ENCODE results near the gene CES2. TPM values are rescaled to one million over a fixed set of nuclear protein-coding genes. Genes with fewer than 3 reads are reported as not detected.

CES2 gene
- polyA plus RNA-seq, 1 of the 3 experiments (the other 2 are of a cell fraction) = 33.1 TPM

DNA sequence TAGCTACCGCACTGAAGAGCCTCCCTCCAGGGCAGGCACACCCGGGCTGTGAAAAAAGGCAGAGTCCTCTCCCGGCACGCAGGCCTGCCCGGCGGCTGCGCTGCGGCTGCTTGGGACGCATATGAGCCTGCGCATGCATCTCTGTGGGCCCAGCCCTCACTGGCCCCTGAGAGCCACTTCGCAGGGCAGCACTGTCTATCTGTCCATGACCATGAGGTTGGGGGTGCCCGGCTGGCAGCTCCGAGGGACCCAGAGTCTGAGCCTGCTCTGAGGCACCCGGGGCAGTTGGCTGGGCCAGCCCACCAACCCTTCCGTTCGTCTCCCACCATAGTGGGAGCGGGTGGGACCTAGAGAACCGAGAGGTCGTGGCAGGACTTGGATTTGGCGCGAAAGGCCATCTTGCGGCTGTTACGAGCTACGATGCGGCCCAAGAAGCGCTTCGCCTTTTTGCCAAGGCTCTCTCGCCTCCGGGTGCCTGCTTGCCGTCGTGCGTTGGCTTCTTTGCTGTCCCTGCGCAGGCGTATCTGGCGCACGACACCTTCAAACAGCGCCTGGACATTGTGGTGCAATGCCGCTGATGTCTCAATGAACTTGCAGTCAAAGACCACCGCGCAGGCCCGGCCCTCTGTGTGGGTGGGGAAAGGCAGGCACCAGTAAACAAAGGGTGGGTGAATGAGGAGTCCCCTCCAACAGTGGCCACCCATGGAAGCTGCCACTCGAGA, 13.4 kb upstream of the CES2 start:
- Histone ChIP-seq H3K4me2 (no peak overlapping the region), H4K20me1 (ENCODE audit: insufficient read depth) (no peaks in the 10 kb centered on the region), H3K79me2 (ENCODE audit: insufficient read depth) (no peaks in the 10 kb centered on the region), H3K4me1 (ENCODE audit: control insufficient read depth in 1 of 2, insufficient read depth in 2 of 2, low read depth in 1 of 2, low read length in 1 of 2) (no peaks in the 10 kb centered on the region; a peak in 1 of 4 replicates), H2AFZ (ENCODE audit: low read depth) (no peak overlapping the region), H3K4me3 (ENCODE audit: low read depth in 2 of 2, low read length in 1 of 2) (no peak overlapping the region), H3F3A (replicated peaks; ENCODE audit: insufficient read depth) (no peaks in the 10 kb centered on the region), H3K9me2 (no peaks in the 10 kb centered on the region), H3K36me3 (replicated peaks in 1 of 2; ENCODE audit: control insufficient read depth in 1 of 2, insufficient read depth in 2 of 2, low read length in 1 of 2) (no peaks in the 10 kb centered on the region), H3K27ac (ENCODE audit: low read depth in 2 of 2, low read length in 1 of 2) (no peak overlapping the region), H3K27me3 (ENCODE audit: insufficient read depth) (no peaks in the 10 kb centered on the region), H3K9me3 (no peaks in the 10 kb centered on the region), H3K9ac (no peak overlapping the region)
- TF ChIP-seq CHD2 (IDR thresholded peaks at IDR 0.05; ENCODE audit: low read length, partially characterized antibody) (no peak), RXRA (IDR thresholded peaks at IDR 0.05; ENCODE audit: borderline replicate concordance, low read depth) (no peak), USF1 (IDR thresholded peaks at IDR 0.05; ENCODE audit: borderline replicate concordance, low read depth) (no peak), REST (IDR thresholded peaks at IDR 0.05; ENCODE audit: low read depth, low read length) (no peak), TAF1 (IDR thresholded peaks at IDR 0.05; ENCODE audit: borderline replicate concordance, low read depth, low read length) (no peak), MEF2A (IDR thresholded peaks at IDR 0.05; ENCODE audit: borderline replicate concordance, low read depth) (no peak)
- WGBS (ENCODE audit: low lambda C conversion rate) = 91% methylated on average over 22 of the region's 42 CpGs
- ChIA-PET POLR2A (no interaction called here), CTCF (interaction anchor here (1.5 to 13.6 kb wide), 3 partner anchors 21 to 32 kb away, joined by 5 to 174 read pairs (median 5); no protein-coding TSS in a partner anchor)
- DNase-seq = no peak

GRCh38 chr16:66923247-66923731, 12.0 kb upstream of the CES2 start:
- H3K4me1 ChIP-seq (ENCODE audit: control insufficient read depth in 1 of 2, insufficient read depth in 2 of 2, low read depth in 1 of 2, low read length in 1 of 2) = peaks cover 2 to 11% of the 10 kb centered on the region in 2 experiments; a peak in 3 of 4 replicates
- WGBS (ENCODE audit: low lambda C conversion rate) = 76% methylated on average over 18 of the region's 18 CpGs
- H4K20me1 ChIP-seq (ENCODE audit: insufficient read depth) = no peaks in the 10 kb centered on the region
- no peak overlapping the region for H3K27ac ChIP-seq (ENCODE audit: low read depth in 2 of 2, low read length in 1 of 2)
- TF ChIP-seq RXRA (IDR thresholded peaks at IDR 0.05; ENCODE audit: borderline replicate concordance, low read depth) = no peak
- TF ChIP-seq NFIC (IDR thresholded peaks at IDR 0.05; ENCODE audit: borderline replicate concordance) = peak; percentile 44
- TF ChIP-seq TCF12 (IDR thresholded peaks at IDR 0.05) = peak; percentile 37; the same call in 1 of the 2 replicates
- TF ChIP-seq FOXJ3 (CRISPR knock-in tag; IDR thresholded peaks at IDR 0.05) = no peak
- TF ChIP-seq TEAD4 (IDR thresholded peaks at IDR 0.05; ENCODE audit: borderline replicate concordance, insufficient read depth) = no peak
- ChIA-PET POLR2A (no interaction called here), CTCF (interaction anchor here (1.3 to 13.6 kb wide), 3 partner anchors 13 to 31 kb away, joined by 5 to 174 read pairs (median 5); no protein-coding TSS in a partner anchor)
- no peaks in the 10 kb centered on the region for H3K79me2 ChIP-seq (ENCODE audit: insufficient read depth)
- H3K4me3 ChIP-seq (ENCODE audit: low read depth in 2 of 2, low read length in 1 of 2) = no peak overlapping the region
- no peaks in the 10 kb centered on the region for H3K9me2 ChIP-seq
- H3K27me3 ChIP-seq (ENCODE audit: insufficient read depth) = no peaks in the 10 kb centered on the region
- no peaks in the 10 kb centered on the region for H3K9me3 ChIP-seq
- H3K36me3 ChIP-seq (replicated peaks in 1 of 2; ENCODE audit: control insufficient read depth in 1 of 2, insufficient read depth in 2 of 2, low read length in 1 of 2) = no peaks in the 10 kb centered on the region
- DNase-seq = no peak
- peaks cover 3% of the 10 kb centered on the region for H3F3A ChIP-seq (replicated peaks; ENCODE audit: insufficient read depth)
- H2AFZ ChIP-seq (ENCODE audit: low read depth) = no peak overlapping the region
- no peak overlapping the region for H3K4me2 ChIP-seq
- no peak overlapping the region for H3K9ac ChIP-seq

Measured in SK-N-SH (cell line).